ENCODE measurements around the gene STX7.

STX7 gene

GRCh38 chr6:132410830-132411229, 102.1 kb downstream of the STX7 start:
- H3K9me3 ChIP-seq (ENCODE audit: low read length) = no peaks in the 10 kb centered on the region
- H2AFZ ChIP-seq (ENCODE audit: low read depth, low read length) = no peak overlapping the region
- H3K4me3 ChIP-seq (ENCODE audit: low read length) = no peak overlapping the region
- H3K36me3 ChIP-seq (ENCODE audit: insufficient read depth, low read length) = no peaks in the 10 kb centered on the region
- peaks cover 3% of the 10 kb centered on the region for H3K27me3 ChIP-seq (ENCODE audit: insufficient read depth, low read length)
- no peaks in the 10 kb centered on the region for H3K4me1 ChIP-seq (ENCODE audit: insufficient read depth, low read length)

- H2AFZ ChIP-seq (ENCODE audit: low read depth, low read length) = no peak overlapping the region
- H3K4me3 ChIP-seq (ENCODE audit: low read length) = no peak overlapping the region
- H3K36me3 ChIP-seq (ENCODE audit: insufficient read depth, low read length) = no peaks in the 10 kb centered on the region
- peaks cover 41% of the 10 kb centered on the region for H3K27me3 ChIP-seq (ENCODE audit: insufficient read depth, low read length)
- H3K4me1 ChIP-seq (ENCODE audit: insufficient read depth, low read length) = no peaks in the 10 kb centered on the region
- H3K9me3 ChIP-seq (ENCODE audit: low read length) = no peaks in the 10 kb centered on the region
Observed at GRCh38 chr6:132405143-132405915, 107.6 kb downstream of the STX7 start.

- Histone ChIP-seq H2AFZ (ENCODE audit: low read depth, low read length) (no peak overlapping the region), H3K27me3 (ENCODE audit: insufficient read depth, low read length) (peaks cover 47% of the 10 kb centered on the region)
Observed at GRCh38 chr6:132404736-132405135, 108.2 kb downstream of the STX7 start.

GRCh38 chr6:132404330-132404729, 108.6 kb downstream of the STX7 start:
- Histone ChIP-seq H3K27me3 (ENCODE audit: insufficient read depth, low read length) (peaks cover 51% of the 10 kb centered on the region), H3K4me1 (ENCODE audit: insufficient read depth, low read length) (no peaks in the 10 kb centered on the region), H3K9me3 (ENCODE audit: low read length) (no peaks in the 10 kb centered on the region), H3K36me3 (ENCODE audit: insufficient read depth, low read length) (no peaks in the 10 kb centered on the region), H2AFZ (ENCODE audit: low read depth, low read length) (no peak overlapping the region), H3K4me3 (ENCODE audit: low read length) (no peak overlapping the region)

More at GRCh38 chr6:132404736-132405135, 108.2 kb downstream of the STX7 start:
- Histone ChIP-seq H3K9me3 (ENCODE audit: low read length) (no peaks in the 10 kb centered on the region), H3K4me3 (ENCODE audit: low read length) (no peak overlapping the region), H3K36me3 (ENCODE audit: insufficient read depth, low read length) (no peaks in the 10 kb centered on the region), H3K4me1 (ENCODE audit: insufficient read depth, low read length) (no peaks in the 10 kb centered on the region)

GRCh38 chr6:132401618-132402285, 111.2 kb downstream of the STX7 start:
- H3K36me3 ChIP-seq (ENCODE audit: insufficient read depth, low read length) = no peaks in the 10 kb centered on the region
- H3K27me3 ChIP-seq (ENCODE audit: insufficient read depth, low read length) = peaks cover 61% of the 10 kb centered on the region
- peak overlapping the region; percentile 95 for H2AFZ ChIP-seq (ENCODE audit: low read depth, low read length)
- no peaks in the 10 kb centered on the region for H3K4me1 ChIP-seq (ENCODE audit: insufficient read depth, low read length)
- H3K9me3 ChIP-seq (ENCODE audit: low read length) = no peaks in the 10 kb centered on the region
- peak overlapping the region; percentile 57 for H3K4me3 ChIP-seq (ENCODE audit: low read length)

GRCh38 chr6:132400883-132401617, 111.9 kb downstream of the STX7 start, which contains the start of gene MOXD1:
MOXD1 (minus strand) TSS chr6:132401475; CDS start chr6:132401426, 49 bp downstream.
- Histone ChIP-seq H2AFZ (ENCODE audit: low read depth, low read length) (peak within 1 kb of the TSS; percentile 95), H3K9me3 (ENCODE audit: low read length) (no peaks in the 10 kb centered on the region), H3K4me1 (ENCODE audit: insufficient read depth, low read length) (no peaks in the 10 kb centered on the region), H3K27me3 (ENCODE audit: insufficient read depth, low read length) (peaks cover 61% of the 10 kb centered on the region), H3K4me3 (ENCODE audit: low read length) (peak within 1 kb of the TSS; percentile 57), H3K36me3 (ENCODE audit: insufficient read depth, low read length) (no peaks in the 10 kb centered on the region)

- Histone ChIP-seq H3K9me3 (ENCODE audit: low read length) (no peaks in the 10 kb centered on the region), H3K4me3 (ENCODE audit: low read length) (peak overlapping the region; percentile 57), H2AFZ (ENCODE audit: low read depth, low read length) (peak overlapping the region; percentile 95), H3K27me3 (ENCODE audit: insufficient read depth, low read length) (peaks cover 61% of the 10 kb centered on the region), H3K4me1 (ENCODE audit: insufficient read depth, low read length) (no peaks in the 10 kb centered on the region), H3K36me3 (ENCODE audit: insufficient read depth, low read length) (no peaks in the 10 kb centered on the region)
Observed at GRCh38 chr6:132400555-132400882, 112.4 kb downstream of the STX7 start.

- no peak overlapping the region for H3K4me3 ChIP-seq (ENCODE audit: low read length)
- H3K27me3 ChIP-seq (ENCODE audit: insufficient read depth, low read length) = peaks cover 57% of the 10 kb centered on the region
- no peak overlapping the region for H2AFZ ChIP-seq (ENCODE audit: low read depth, low read length)
- H3K4me1 ChIP-seq (ENCODE audit: insufficient read depth, low read length) = no peaks in the 10 kb centered on the region
- H3K36me3 ChIP-seq (ENCODE audit: insufficient read depth, low read length) = no peaks in the 10 kb centered on the region
- no peaks in the 10 kb centered on the region for H3K9me3 ChIP-seq (ENCODE audit: low read length)
Observed at GRCh38 chr6:132399376-132400074, 113.4 kb downstream of the STX7 start.
